GM06990 (cell line): ENCODE measurements around the gene B3GAT1.

ENCODE experiments used
- DNase-seq: peaks from one replicate; pipeline ENCODE4 v3.0.0-alpha.2; 2011; ENCODE audit not compliant: insufficient read length; ENCODE audit errors: extremely low read depth
- H3K27me3 ChIP-seq: replicated peaks from 2 replicates; pipeline ENCODE4 v1.6.0; 2011; ENCODE audit warnings: low read length; ENCODE audit not compliant: control insufficient read depth, insufficient read depth
- H3K36me3 ChIP-seq: 2 replicates; pipeline ENCODE4 v1.5.1; 2011; ENCODE audit warnings: low read length; ENCODE audit not compliant: control insufficient read depth, insufficient read depth
- H3K4me3 ChIP-seq: replicated peaks from 2 replicates; pipeline ENCODE4 v1.5.1; 2011; ENCODE audit warnings: low read depth, mild to moderate bottlenecking, control low read depth, low read length
- TF ChIP-seq, protein P1 (sequence below): IDR thresholded peaks from 2 replicates; pipeline ENCODE4 v1.5.1; 2011; ENCODE audit warnings: low read length, control low read depth, mild to moderate bottlenecking, inconsistent platforms; ENCODE audit not compliant: insufficient read depth, poor library complexity, severe bottlenecking

The B3GAT1 gene

GRCh38 chr11:134442246-134442645 is 30.2 kb upstream of the B3GAT1 start:
- Histone ChIP-seq H3K27me3 (no peaks in the 10 kb centered on the region; the same call in 1 of the 2 replicates), H3K4me3 (no peak overlapping the region), H3K36me3 (no peaks in the 10 kb centered on the region)
- TF ChIP-seq, protein P1, sequence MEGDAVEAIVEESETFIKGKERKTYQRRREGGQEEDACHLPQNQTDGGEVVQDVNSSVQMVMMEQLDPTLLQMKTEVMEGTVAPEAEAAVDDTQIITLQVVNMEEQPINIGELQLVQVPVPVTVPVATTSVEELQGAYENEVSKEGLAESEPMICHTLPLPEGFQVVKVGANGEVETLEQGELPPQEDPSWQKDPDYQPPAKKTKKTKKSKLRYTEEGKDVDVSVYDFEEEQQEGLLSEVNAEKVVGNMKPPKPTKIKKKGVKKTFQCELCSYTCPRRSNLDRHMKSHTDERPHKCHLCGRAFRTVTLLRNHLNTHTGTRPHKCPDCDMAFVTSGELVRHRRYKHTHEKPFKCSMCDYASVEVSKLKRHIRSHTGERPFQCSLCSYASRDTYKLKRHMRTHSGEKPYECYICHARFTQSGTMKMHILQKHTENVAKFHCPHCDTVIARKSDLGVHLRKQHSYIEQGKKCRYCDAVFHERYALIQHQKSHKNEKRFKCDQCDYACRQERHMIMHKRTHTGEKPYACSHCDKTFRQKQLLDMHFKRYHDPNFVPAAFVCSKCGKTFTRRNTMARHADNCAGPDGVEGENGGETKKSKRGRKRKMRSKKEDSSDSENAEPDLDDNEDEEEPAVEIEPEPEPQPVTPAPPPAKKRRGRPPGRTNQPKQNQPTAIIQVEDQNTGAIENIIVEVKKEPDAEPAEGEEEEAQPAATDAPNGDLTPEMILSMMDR, result no peak
- no peak for DNase-seq

DNA sequence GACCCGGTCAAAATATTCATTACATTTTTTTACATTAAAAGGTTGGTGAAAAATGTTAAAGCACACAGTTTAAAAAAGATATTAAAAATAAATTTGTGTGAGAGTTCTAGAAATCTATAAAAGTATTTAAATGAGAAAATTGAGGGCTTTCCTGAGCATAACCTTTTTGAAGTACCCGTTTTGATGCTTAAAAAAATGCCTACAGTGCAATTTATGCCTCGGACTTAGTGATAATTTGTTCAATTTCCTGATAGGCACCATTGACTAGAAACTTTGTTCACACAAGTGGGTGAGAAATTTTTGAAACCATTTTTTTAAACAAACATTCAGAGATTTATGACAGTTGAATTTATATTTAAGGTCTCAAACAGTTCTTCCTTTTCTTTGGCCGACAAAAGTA is 29.7 kb upstream of the B3GAT1 start:
- no peak overlapping the region for H3K4me3 ChIP-seq
- no peaks in the 10 kb centered on the region for H3K36me3 ChIP-seq
- TF ChIP-seq, protein P1, result no peak
- no peak for DNase-seq
- H3K27me3 ChIP-seq, result no peaks in the 10 kb centered on the region; the same call in 1 of the 2 replicates

GRCh38 chr11:134441281-134441680 is 29.2 kb upstream of the B3GAT1 start:
- no peak overlapping the region for H3K4me3 ChIP-seq
- no peak for DNase-seq
- TF ChIP-seq, protein P1, result no peak
- H3K27me3 ChIP-seq, result no peaks in the 10 kb centered on the region; the same call in 1 of the 2 replicates
- H3K36me3 ChIP-seq, result no peaks in the 10 kb centered on the region

- Histone ChIP-seq H3K36me3 (no peaks in the 10 kb centered on the region), H3K4me3 (no peak overlapping the region), H3K27me3 (no peaks in the 10 kb centered on the region; the same call in 1 of the 2 replicates)
- no peak for DNase-seq
- TF ChIP-seq, protein P1, result no peak
These were observed 28.8 kb upstream of the B3GAT1 start for GRCh38 chr11:134440851-134441250.

DNA sequence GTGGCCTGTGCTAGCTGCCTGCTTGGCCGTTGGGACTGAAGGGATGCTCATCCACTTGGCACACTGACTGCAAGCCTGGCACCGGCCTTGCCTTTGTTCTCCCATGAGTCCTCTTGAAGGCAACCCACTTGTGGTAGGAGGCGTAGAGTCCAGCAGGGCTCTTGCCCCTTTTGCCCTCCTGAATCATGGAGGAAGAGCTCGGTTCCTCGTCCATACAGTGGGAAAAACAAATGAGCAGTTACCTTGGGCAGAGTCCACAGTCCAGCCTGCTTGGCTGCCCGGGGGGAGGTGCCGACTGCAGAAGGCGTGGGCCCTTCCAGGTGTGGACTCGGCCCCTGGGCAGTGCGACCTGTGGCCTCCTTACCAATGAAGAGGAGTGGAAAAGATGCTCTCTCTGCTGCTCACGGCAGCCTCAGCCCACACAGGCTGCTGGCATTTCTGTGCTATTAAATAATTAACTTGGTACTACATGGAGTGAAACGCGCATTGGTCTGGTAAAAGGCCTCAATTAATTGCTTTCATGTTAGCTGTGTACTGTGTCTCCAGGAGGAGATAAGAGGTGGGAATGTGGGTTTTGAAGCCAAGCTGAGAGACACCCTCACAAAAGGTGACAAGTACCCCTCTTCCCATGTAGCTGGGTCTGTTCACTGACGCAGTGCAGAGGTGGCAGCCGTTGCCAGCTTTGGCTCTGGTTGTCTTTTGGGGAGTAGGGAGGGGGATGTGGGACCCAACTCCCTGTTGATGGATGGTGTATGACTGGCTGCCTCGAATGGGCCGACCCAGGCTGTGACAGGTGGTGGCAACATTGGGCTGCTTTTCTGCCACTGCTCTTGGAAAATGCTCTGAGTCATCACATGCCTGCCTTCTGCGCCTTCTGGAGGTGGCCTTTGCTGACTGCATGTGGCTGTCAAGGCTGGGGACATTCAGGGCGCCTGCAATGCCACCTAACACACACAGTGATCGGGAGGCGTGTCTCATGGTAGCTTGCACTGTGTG is 26.8 kb upstream of the B3GAT1 start:
- no peaks in the 10 kb centered on the region; the same call in 1 of the 2 replicates for H3K27me3 ChIP-seq
- H3K36me3 ChIP-seq, result no peaks in the 10 kb centered on the region
- H3K4me3 ChIP-seq, result no peak overlapping the region
- TF ChIP-seq, protein P1, result no peak
- DNase-seq, result no peak
